HG03565 (cell line): ENCODE results near the gene MCM8.

ENCODE experiments used
- ATAC-seq: cut with Tn5 transposase; IDR thresholded peaks from one replicate; pipeline ENCODE4 v1.9.1; 2021; ENCODE audit warnings: mild to moderate bottlenecking, moderate library complexity; ENCODE audit not compliant: unreplicated experiment

The MCM8 gene

GRCh38 chr20:5945963-5946362 lies 4.5 kb upstream of the MCM8 start:
- ATAC-seq = no peak

- no peak for ATAC-seq
Observed at GRCh38 chr20:5947276-5947675, 3.2 kb upstream of the MCM8 start.

GRCh38 chr20:5949943-5950270 lies 545 bp upstream of the MCM8 start:
- ATAC-seq = no peak

- ATAC-seq = no peak
Observed at GRCh38 chr20:5967469-5967868, 17.0 kb downstream of the MCM8 start.

- ATAC-seq = no peak
Observed at GRCh38 chr20:5968462-5968861, 18.0 kb downstream of the MCM8 start.

- no peak for ATAC-seq
Observed at GRCh38 chr20:5969348-5969935, 19.0 kb downstream of the MCM8 start.

GRCh38 chr20:5969940-5970339 lies 19.5 kb downstream of the MCM8 start:
- no peak for ATAC-seq

GRCh38 chr20:5970381-5970780 lies 19.9 kb downstream of the MCM8 start:
- no peak for ATAC-seq

- ATAC-seq = no peak
Observed at GRCh38 chr20:5971203-5971602, 20.8 kb downstream of the MCM8 start.

- no peak for ATAC-seq
Observed at GRCh38 chr20:5973172-5973571, 22.7 kb downstream of the MCM8 start.

GRCh38 chr20:5973971-5974370 lies 23.5 kb downstream of the MCM8 start:
- no peak for ATAC-seq

- ATAC-seq = no peak
Observed at GRCh38 chr20:5974531-5974930, 24.1 kb downstream of the MCM8 start.

- no peak for ATAC-seq
Observed at GRCh38 chr20:5975778-5976177, 25.3 kb downstream of the MCM8 start.

GRCh38 chr20:5977223-5977622 lies 26.8 kb downstream of the MCM8 start:
- ATAC-seq = no peak

- ATAC-seq = no peak
Observed at GRCh38 chr20:5977975-5978374, 27.5 kb downstream of the MCM8 start.

- ATAC-seq = no peak
Observed at GRCh38 chr20:5979801-5980200, 29.3 kb downstream of the MCM8 start.

- no peak for ATAC-seq
Observed at GRCh38 chr20:5980720-5981538, 30.5 kb downstream of the MCM8 start.

GRCh38 chr20:5987383-5987782 lies 36.9 kb downstream of the MCM8 start:
- no peak for ATAC-seq

- ATAC-seq = no peak
Observed at GRCh38 chr20:5989539-5989938, 39.1 kb downstream of the MCM8 start.

GRCh38 chr20:5990946-5991345 lies 40.5 kb downstream of the MCM8 start:
- ATAC-seq = no peak

- no peak for ATAC-seq
Observed at GRCh38 chr20:5991623-5992441, 41.4 kb downstream of the MCM8 start.

GRCh38 chr20:5996765-5997164 lies 46.3 kb downstream of the MCM8 start:
- peak; percentile 98 for ATAC-seq
